GM08714 (cell line): ENCODE results near the gene KIRREL3.

Source experiments
- H3K4me3 ChIP-seq: fragments of 200-500 bp; sonication (Bioruptor generic); 2 replicates; pipeline ENCODE4 v1.5.1; 2014; ENCODE audit warnings: mild to moderate bottlenecking, low read length, inconsistent platforms
- ZNF274 ChIP-seq: IDR thresholded peaks from 2 replicates; pipeline ENCODE4 v1.6.1; 2012; ENCODE audit warnings: mild to moderate bottlenecking, low read depth, low read length

KIRREL3 gene

GRCh38 chr11:126602993-126603392 is 397.6 kb downstream of the KIRREL3 start:
- H3K4me3 ChIP-seq = no peak overlapping the region
- TF ChIP-seq ZNF274 = no peak

GRCh38 chr11:126602349-126602940 is 398.1 kb downstream of the KIRREL3 start:
- no peak for TF ChIP-seq ZNF274
- no peak overlapping the region for H3K4me3 ChIP-seq

- H3K4me3 ChIP-seq = no peak overlapping the region
Measured at GRCh38 chr11:126601550-126602215, 398.9 kb downstream of the KIRREL3 start.

GRCh38 chr11:126601136-126601535 is 399.4 kb downstream of the KIRREL3 start:
- TF ChIP-seq ZNF274 = no peak
- no peak overlapping the region for H3K4me3 ChIP-seq

More at GRCh38 chr11:126601550-126602215, 398.9 kb downstream of the KIRREL3 start:
- TF ChIP-seq ZNF274 = no peak

DNA sequence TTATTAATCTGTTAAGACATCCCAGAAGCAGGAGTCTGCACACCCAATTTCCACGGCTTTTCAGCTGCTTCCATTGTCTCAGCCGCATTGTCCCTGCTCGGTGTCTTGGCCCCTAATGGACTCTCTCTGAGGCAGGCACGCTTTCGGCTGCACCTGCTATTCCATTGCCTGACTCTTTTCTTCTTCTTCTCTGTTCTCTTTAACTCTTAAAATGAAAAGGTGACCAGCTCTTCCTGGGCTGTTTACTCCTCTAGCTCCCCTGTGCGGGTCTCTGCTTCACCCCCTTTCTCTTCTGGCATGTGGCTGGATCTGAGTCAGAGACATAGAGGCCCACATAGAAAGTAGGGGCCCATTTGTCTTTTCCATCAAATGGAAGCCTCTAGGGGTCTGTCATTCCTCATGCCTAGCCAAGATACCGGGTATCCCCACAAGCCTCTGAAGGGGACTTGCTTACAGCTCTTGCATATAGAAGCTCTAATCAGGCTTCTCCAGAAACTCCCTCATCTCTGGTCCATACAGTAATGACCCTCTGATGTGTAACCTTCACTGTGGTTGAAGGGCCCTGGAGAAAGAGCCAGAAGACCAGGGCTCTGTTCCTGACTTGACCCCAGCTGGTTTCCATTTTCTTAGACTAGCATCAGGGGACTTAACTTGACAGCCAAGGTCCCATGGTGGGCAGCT is 401.2 kb downstream of the KIRREL3 start:
- no peak overlapping the region for H3K4me3 ChIP-seq
- TF ChIP-seq ZNF274 = no peak

DNA sequence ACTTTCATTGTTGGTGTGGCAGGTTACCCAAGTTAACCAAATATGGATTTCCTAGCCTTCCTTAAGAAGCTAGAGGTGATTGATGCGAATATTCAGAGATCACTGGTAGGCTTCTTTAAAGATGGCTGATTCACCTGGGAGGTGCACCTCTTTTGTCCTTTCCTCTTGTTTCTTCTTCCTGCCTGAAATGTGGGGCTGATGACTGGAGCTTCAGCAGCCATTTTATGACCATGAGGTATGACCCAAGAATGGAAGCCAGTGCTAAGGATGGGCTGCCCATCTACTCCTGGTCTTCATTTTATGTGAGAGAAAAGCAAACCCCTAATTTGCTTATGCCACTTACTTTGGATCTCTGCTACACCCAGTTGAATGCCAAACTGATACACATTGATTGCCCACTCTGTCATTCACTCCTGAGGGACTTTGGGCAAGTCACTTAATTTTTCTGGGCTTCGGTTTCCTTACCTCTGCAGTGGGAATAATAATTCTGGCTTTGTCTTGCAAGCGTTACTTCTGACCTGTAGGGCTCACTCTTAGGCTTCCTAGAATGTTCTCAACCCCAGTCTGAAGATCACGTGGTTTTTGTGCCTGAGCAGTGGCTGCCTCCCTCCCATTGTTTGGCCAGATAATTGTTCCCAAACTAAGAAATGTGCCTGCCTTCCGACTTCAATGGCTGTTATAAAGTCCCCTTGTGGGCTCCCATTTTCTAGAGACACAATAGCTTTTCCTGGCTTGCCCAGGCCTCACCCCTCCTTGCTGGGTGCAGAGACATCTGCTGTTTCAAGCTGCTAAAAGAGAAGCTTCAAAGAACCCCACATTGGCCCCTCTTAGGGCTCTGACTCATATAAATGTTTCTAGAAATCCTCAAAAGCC is 402.0 kb downstream of the KIRREL3 start:
- H3K4me3 ChIP-seq = no peak overlapping the region
- TF ChIP-seq ZNF274 = no peak

DNA sequence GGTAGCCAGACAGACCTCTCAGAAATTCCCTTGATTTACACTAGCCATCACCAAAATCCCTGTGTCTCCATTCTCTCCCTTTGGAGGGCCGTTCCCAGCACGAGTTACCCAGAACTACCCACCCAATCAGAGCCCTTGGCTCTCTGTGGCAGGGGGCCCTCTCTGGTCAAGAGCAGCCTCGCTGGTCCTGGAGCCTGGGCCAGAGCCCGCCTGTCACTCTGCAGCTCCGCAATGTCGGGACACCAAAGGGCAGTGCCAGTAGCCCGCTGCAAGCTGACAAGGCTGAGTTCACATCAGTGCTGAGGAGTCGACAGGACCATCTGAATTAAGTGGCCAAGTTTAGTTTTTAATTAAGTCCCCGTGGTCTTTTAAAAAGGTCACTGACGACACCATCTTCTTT is 403.5 kb downstream of the KIRREL3 start:
- no peak overlapping the region for H3K4me3 ChIP-seq
- TF ChIP-seq ZNF274 = no peak

DNA sequence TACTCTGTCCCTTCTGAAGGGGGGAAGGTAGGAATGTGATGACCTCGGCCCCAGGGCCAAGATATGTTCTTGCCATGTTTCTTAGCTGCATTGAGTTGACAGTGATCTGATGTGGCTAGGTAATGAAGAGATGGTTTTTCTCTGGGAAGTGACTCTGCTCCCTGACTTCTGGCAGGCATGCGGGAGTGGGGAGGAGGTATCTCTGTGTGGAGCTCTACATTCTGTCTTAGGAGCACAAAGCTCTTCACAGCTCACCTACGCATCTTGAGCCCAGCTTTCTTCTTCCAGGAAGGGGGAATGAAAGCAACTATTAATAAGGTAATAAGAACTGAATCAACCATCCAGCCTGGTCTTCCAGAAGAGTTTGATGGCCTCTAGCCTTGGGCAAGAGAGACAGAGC is 404.1 kb downstream of the KIRREL3 start:
- TF ChIP-seq ZNF274 = no peak
- H3K4me3 ChIP-seq = no peak overlapping the region

- TF ChIP-seq ZNF274 = no peak
- no peak overlapping the region for H3K4me3 ChIP-seq
Measured at GRCh38 chr11:126595560-126595959, 405.0 kb downstream of the KIRREL3 start.

GRCh38 chr11:126594921-126595367 is 405.6 kb downstream of the KIRREL3 start:
- H3K4me3 ChIP-seq = no peak overlapping the region
- no peak for TF ChIP-seq ZNF274

- no peak for TF ChIP-seq ZNF274
- no peak overlapping the region for H3K4me3 ChIP-seq
Measured at GRCh38 chr11:126592496-126593410, 407.8 kb downstream of the KIRREL3 start.

- no peak overlapping the region for H3K4me3 ChIP-seq
- no peak for TF ChIP-seq ZNF274
Measured at GRCh38 chr11:126591966-126592489, 408.5 kb downstream of the KIRREL3 start.

DNA sequence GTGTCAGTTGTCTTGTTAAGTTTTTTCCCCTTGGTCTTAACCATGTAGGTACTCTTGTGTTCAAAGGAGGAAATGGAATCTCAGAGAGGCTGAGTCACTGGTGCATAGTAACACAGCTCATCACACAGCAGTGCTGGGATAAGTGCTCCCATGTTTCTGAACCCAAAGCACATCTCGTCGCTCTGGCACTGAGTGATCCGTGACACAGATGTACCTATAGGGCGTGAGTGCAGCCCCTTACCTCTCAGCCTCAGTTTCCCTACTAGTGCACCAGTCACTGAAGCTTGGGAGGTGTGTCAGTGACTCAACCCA is 411.1 kb downstream of the KIRREL3 start:
- TF ChIP-seq ZNF274 = no peak
- H3K4me3 ChIP-seq = no peak overlapping the region
